Right lung (tissue), 5 donors: ENCODE measurements around the gene OSBPL6. TPM values are rescaled to one million over a fixed set of nuclear protein-coding genes. Genes with fewer than 3 reads are reported as not detected.
"Not testable (repeated sequence)": the region's sequence is repeated elsewhere in the genome, so short reads cannot be mapped to it uniquely, and the experiment has no call there.

ENCODE experiments used
- DNase-seq, 2 donors: peaks; one replicate each; pipeline ENCODE4 v3.0.0-alpha.2; 2013
- polyA plus RNA-seq, 5 donors: library from polyadenylated mRNA; unstranded; fragments of 120-200 nt; gene quantifications; one replicate each; pipeline versions ENCODE4 v1.2.1 to v1.2.3, GENCODE V29; 2013; ENCODE audit warnings: inconsistent platforms in 1 of 5, low replicate concordance in 1 of 5; ENCODE audit not compliant: insufficient read length in 5 of 5, insufficient read depth in 1 of 5

Gene OSBPL6
- polyA plus RNA-seq, 5 donors: 3.1 to 6.7 (median 5.7) TPM

GRCh38 chr2:178197791-178198190 lies 3.5 kb downstream of the OSBPL6 start:
- DNase-seq: no peak

DNA sequence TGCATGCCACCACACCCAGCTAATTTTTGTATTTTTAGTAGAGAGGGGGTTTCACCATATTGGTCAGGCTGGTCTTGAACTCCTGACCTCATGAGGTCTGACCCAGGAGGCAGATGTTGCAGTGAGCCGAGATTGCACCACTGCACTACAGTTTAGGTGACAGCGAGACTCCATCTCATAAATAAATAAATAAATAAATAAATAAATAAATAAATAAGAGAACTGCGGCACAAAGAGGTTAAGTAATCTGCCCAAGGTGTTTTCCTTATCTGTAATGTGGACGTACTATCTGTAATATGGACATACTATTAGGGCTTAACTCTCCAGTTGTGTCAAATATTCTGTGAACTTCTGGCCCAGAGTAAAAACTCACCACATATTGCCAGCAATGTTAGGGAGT lies 4.1 kb downstream of the OSBPL6 start:
- DNase-seq: not testable (repeated sequence)

- DNase-seq: no peak
These were observed 5.0 kb downstream of the OSBPL6 start for GRCh38 chr2:178199334-178199733.

DNA sequence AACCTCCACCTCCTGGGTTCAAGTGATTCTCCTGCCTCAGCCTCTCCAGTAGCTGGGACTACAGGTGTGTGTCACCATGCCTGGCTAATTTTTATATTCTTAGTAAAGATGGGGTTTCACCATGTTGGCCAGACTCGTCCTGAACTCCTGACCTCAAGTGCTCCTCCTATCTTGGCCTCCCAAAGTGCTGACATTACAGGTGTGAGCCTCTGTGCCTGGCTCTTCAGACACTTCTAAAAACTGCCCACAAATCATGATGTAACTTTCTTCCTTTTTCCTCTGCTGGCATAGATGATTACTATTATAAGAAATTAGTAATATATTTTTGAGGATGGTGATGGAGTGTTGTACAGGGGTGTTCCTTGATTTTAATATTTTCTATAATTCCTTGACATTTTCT lies 6.0 kb downstream of the OSBPL6 start:
- no peak for DNase-seq

- no peak for DNase-seq
These were observed 8.6 kb downstream of the OSBPL6 start for GRCh38 chr2:178202927-178203326.

- DNase-seq: no peak
These were observed 10.7 kb downstream of the OSBPL6 start for GRCh38 chr2:178204977-178205376.

- no peak for DNase-seq
These were observed 11.7 kb downstream of the OSBPL6 start for GRCh38 chr2:178205853-178206521.

DNA sequence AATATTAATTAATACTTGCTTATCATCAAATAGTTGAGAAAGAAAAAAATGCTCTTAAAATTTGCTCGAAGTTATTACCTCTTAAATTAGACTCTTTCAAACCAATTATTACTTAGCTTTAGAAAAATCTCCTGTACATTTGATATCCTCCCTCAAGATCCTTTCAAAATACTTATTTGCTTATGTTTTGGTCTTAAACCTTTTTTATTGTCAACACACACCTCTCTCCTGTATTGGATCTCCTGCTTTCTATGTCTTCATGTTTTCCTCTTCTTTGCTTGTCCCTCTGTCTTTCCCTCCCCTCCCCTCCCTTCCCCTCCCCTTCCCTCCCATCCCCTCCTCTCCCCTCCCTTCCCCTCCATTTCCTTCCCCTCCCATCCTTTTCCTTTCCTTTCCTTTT lies 14.0 kb downstream of the OSBPL6 start:
- DNase-seq: no peak

GRCh38 chr2:178208817-178209216 lies 14.5 kb downstream of the OSBPL6 start:
- DNase-seq: no peak

DNA sequence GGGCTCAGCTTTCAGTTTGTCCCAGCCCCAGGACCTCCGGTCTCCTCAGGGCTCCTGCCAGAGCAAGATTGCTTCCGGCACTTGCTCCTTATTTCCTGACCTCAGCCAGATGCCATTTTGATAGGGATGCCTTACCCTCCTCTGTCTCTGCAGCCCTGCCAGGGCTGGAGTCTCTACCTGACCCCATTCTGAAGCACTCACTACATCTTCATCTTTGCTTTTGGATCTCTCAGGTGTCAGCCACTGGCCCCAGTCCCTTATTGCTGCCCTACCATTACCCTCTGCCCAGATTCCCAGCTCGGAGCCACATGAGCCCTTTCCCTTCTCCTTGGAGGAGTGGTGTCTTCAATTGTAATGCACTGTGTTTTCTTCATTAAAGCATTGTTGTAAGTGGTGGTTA lies 17.1 kb downstream of the OSBPL6 start:
- no peak for DNase-seq

DNA sequence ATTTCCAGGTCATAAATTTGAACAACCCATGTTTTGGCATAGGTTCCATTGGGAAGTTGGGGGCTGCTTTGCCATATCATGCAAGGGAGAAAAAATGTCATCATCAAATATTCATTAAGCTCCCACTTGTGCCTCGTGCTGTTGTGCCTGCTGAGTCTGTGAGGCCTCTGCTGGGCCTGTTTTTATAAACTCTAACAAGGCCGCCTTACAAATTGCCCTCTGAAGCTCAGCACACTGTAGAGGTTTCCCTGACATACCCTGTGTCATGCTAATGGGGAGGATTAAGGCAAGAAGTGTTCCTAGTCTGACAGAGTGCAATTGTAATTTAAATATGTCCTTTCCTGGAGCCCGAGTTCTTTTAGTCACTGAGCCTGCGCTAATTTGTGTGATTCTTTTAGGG lies 17.6 kb downstream of the OSBPL6 start:
- DNase-seq: no peak

DNA sequence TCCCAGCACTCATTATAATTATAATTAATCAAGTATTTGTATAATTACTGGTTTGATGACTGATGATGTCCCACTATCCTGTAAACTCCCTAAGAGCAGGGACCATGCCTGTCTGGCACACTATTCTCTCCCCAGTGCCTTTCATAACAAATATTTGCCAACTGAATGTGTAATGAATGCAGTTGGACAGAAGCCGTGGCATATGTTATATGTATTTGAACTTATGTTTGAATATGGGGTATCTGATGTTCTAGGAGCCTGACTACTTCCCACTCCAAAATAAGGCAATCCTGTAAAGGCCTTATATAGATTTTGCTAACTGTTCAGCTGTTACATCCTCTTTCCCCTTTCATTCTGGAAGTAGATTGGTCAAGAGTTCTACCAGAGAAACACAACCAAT lies 19.7 kb downstream of the OSBPL6 start:
- no peak for DNase-seq

DNA sequence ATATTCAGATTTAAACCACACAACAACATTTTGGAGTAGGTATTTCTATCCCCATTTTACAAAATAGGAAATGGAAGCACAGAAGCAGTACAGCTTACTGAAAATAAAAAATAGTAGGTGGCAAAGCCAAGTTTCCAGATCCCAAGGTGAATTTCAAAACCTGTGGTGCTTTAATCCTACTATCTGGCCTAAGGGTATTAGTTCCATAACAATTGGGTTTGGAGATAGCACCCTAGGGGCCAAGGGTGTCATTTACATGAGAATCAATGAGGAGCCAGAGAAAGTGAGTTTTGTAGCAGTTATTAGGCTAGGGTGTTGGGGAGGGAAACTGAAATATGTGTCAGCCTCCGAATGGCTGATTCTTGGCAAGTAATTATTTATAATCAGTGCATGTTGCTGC lies 24.9 kb downstream of the OSBPL6 start:
- DNase-seq: no peak

GRCh38 chr2:178220814-178221213 lies 26.5 kb downstream of the OSBPL6 start:
- DNase-seq: no peak

DNA sequence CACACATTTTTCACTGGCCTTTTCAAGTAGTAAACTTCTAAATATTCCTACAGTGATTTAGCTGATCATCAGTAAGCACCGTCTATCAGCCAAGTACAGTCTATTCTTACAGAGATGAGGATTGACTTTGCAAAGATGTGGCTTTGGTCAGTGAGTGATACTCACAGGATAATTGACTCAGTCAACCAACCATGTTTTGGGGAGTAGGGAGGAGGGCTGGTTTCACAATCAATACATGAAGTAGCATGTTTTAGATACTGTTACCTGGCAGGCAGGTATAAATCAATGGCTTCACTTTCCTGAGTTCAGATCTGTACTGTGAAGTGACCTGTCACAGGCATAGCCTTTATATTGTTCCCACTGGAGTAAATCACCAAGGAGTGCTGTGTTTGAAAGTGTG lies 27.2 kb downstream of the OSBPL6 start:
- DNase-seq: no peak

GRCh38 chr2:178223806-178224205 lies 29.5 kb downstream of the OSBPL6 start:
- no peak for DNase-seq

GRCh38 chr2:178225006-178225805 lies 30.9 kb downstream of the OSBPL6 start:
- no peak for DNase-seq

GRCh38 chr2:178227187-178227586 lies 32.9 kb downstream of the OSBPL6 start:
- DNase-seq: no peak

- no peak for DNase-seq
These were observed 35.6 kb downstream of the OSBPL6 start for GRCh38 chr2:178229927-178230326.

GRCh38 chr2:178230396-178230795 lies 36.1 kb downstream of the OSBPL6 start:
- DNase-seq: no peak

DNA sequence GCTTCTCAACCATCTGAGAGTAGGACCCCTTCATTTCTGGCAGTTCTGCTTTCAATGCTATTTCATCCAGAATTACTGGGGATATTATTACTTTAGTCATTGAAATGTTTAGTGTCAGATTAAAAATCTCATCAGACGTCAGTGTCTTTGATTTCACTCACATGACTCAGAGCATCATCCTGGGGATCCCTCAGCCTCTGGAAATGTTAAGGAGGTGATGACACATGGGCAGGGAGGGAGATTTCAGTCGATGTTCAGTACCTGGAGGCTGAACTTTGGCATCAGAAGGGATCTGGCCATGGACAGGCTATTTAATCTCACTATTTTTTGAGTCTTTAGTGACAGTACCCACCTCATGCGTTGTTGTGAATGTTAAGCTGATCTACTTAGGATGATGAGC lies 39.1 kb downstream of the OSBPL6 start:
- DNase-seq: no peak

DNA sequence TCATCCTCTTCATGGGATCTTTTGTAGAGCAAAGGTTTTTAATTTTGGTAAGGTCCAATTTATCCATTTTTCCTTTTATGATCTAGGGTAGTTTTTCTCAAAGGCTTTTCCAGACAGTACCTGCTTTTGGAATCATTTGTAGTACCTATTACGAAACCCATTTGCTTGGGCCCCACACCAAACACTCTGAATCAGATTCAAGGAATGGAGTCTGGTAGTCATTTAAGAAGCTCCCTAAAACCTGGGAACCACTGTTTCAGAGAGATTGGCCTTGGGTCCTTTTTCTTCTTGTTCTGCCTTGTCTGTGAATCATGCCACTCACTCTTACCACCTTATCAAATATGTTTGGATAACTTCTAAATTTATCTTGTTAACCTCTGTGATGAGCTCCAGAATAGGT lies 40.3 kb downstream of the OSBPL6 start:
- no peak for DNase-seq

GRCh38 chr2:178237488-178238153 lies 43.3 kb downstream of the OSBPL6 start:
- no peak for DNase-seq
